ENCODE results near the gene FCHSD2.
A peak's percentile ranks its signal among the peaks of the same experiment; 100 is the strongest.

Gene FCHSD2

DNA sequence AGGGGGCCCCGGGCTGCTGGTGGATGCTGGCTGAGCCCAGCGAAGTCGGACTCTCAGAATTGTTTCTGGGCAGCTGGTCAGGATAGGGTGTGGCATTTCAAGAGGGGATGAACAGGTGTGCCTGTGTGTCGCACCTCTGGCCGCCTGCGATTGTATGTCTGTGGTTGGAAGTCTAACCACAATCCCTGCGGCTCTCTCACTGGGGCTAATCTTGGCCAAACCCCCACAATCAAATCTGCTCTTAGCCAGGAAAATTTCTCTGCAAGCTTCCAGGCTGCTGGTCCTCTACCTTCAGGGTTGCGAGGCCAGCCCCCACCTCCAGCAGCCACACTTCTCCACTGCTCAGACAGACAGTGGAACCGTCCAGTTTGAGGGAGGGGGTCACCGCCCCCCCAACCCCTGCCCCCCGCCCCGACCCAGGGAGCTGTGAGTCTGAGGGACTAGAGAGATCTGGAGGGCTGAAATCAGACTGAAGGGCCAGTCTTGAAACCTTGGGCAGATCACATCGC lies 327.0 kb downstream of the FCHSD2 start:
- H3K4me3 ChIP-seq (ENCODE audit: low read depth in 1 of 2, low read length in 2 of 2) = peak overlapping the region; percentile 92 to 97
- H3K27me3 ChIP-seq (ENCODE audit: insufficient read depth, low read length, poor library complexity) = no peaks in the 10 kb centered on the region
- H2AFZ ChIP-seq (ENCODE audit: low read depth, low read length) = peak overlapping the region; percentile 95
- peaks cover 41% of the 10 kb centered on the region for H3K36me3 ChIP-seq (ENCODE audit: insufficient read depth, low read length)
- H4K20me1 ChIP-seq (ENCODE audit: insufficient read depth, low read length) = peaks cover 13% of the 10 kb centered on the region
- peaks cover 53% of the 10 kb centered on the region for H3K4me1 ChIP-seq (ENCODE audit: insufficient read depth, low read length)
- no peak for ATAC-seq (ENCODE audit: insufficient read depth, low read depth)
- H3K79me2 ChIP-seq (ENCODE audit: insufficient read depth, low read length) = peaks cover 64% of the 10 kb centered on the region
- H3K27ac ChIP-seq (ENCODE audit: low read length) = peak overlapping the region; percentile 97
- no peaks in the 10 kb centered on the region for H3K9me3 ChIP-seq (ENCODE audit: insufficient read depth, low read length, severe bottlenecking)
- TF ChIP-seq EZH2 (IDR thresholded peaks at IDR 0.05; ENCODE audit: borderline replicate concordance, low read depth, low read length, severe bottlenecking) = no peak
- no peak for TF ChIP-seq CTCF (IDR thresholded peaks at IDR 0.05; ENCODE audit: borderline replicate concordance, extremely low read depth, low read length, poor library complexity, severe bottlenecking)
- H3K9ac ChIP-seq (ENCODE audit: low read depth, low read length) = peak overlapping the region; percentile 95
- no peak for DNase-seq
- peak overlapping the region; percentile 93 for H3K4me2 ChIP-seq (ENCODE audit: insufficient read depth, low read length)

DNA sequence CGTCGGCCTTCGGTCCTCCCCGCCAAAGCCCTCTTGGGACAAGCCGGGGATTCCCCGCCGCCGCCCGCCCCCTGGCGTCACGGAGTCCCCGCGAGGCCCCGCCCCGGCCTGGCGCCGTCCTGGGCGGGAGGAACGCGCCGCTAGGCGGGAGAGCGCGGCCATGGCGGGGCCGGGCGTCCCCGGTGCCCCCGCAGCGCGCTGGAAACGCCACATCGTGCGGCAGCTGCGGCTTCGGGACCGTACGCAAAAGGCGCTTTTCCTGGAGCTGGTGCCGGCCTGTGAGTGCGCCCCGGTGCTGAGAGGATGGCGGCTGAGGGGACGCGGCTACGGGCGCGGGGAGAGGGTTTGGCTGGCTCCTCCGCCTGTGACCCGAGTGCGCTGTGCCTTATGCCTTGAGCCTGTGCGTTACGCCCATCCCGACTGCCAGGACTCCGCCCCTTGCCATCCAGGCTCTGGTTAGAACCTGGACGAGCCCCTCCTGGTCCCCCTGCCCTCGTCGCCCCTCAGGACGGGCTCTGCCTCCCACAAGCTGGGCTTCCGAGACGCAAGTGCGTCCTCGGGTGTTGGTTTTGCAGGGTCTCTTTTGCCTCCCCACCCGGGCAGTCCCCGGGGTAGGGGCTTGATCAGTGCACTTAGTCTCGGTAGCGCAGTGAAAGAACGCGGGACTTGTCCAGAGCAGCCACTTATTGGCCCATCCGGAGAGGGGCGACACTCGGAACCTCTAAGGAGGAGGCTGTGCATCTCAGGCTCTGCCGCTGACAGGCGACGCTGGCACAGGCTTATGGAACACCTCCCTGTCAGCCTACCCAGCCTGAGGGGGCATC lies 327.6 kb downstream of the FCHSD2 start, which contains the start of gene ATG16L2:
Gene ATG16L2, plus strand, starts transcription at position 126 of the 824 bp plus-strand sequence. Its CDS starts 35 bp downstream, at position 161.
- Histone ChIP-seq H3K9ac (ENCODE audit: low read depth, low read length) (peak within 1 kb of the TSS; percentile 95), H3K4me1 (ENCODE audit: insufficient read depth, low read length) (peaks cover 53% of the 10 kb centered on the region), H3K4me3 (ENCODE audit: low read depth in 1 of 2, low read length in 2 of 2) (peak within 1 kb of the TSS; percentile 92 to 97), H2AFZ (ENCODE audit: low read depth, low read length) (peak within 1 kb of the TSS; percentile 95), H3K4me2 (ENCODE audit: insufficient read depth, low read length) (peak within 1 kb of the TSS; percentile 93), H3K9me3 (ENCODE audit: insufficient read depth, low read length, severe bottlenecking) (no peaks in the 10 kb centered on the region), H3K27me3 (ENCODE audit: insufficient read depth, low read length, poor library complexity) (no peaks in the 10 kb centered on the region), H3K36me3 (ENCODE audit: insufficient read depth, low read length) (peaks cover 41% of the 10 kb centered on the region), H3K27ac (ENCODE audit: low read length) (peak within 1 kb of the TSS; percentile 97), H4K20me1 (ENCODE audit: insufficient read depth, low read length) (peaks cover 13% of the 10 kb centered on the region), H3K79me2 (ENCODE audit: insufficient read depth, low read length) (peaks cover 64% of the 10 kb centered on the region)
- ATAC-seq (ENCODE audit: insufficient read depth, low read depth) (peak; percentile 66), DNase-seq (peak; percentile 86)
- no peak for TF ChIP-seq EZH2 (IDR thresholded peaks at IDR 0.05; ENCODE audit: borderline replicate concordance, low read depth, low read length, severe bottlenecking)
- peak; percentile 46 for TF ChIP-seq CTCF (IDR thresholded peaks at IDR 0.05; ENCODE audit: borderline replicate concordance, extremely low read depth, low read length, poor library complexity, severe bottlenecking)

- ATAC-seq (ENCODE audit: insufficient read depth, low read depth) = peak; percentile 59
- H3K4me3 ChIP-seq (ENCODE audit: low read depth in 1 of 2, low read length in 2 of 2) = peak overlapping the region; percentile 92 to 97
- peaks cover 64% of the 10 kb centered on the region for H3K79me2 ChIP-seq (ENCODE audit: insufficient read depth, low read length)
- H3K4me2 ChIP-seq (ENCODE audit: insufficient read depth, low read length) = peak overlapping the region; percentile 93
- H3K36me3 ChIP-seq (ENCODE audit: insufficient read depth, low read length) = peaks cover 40% of the 10 kb centered on the region
- H3K4me1 ChIP-seq (ENCODE audit: insufficient read depth, low read length) = peaks cover 53% of the 10 kb centered on the region
- H3K27ac ChIP-seq (ENCODE audit: low read length) = peak overlapping the region; percentile 97
- H2AFZ ChIP-seq (ENCODE audit: low read depth, low read length) = peak overlapping the region; percentile 95
- peak; percentile 82 for DNase-seq
- no peaks in the 10 kb centered on the region for H3K9me3 ChIP-seq (ENCODE audit: insufficient read depth, low read length, severe bottlenecking)
- peaks cover 14% of the 10 kb centered on the region for H4K20me1 ChIP-seq (ENCODE audit: insufficient read depth, low read length)
- TF ChIP-seq EZH2 (IDR thresholded peaks at IDR 0.05; ENCODE audit: borderline replicate concordance, low read depth, low read length, severe bottlenecking) = no peak
- TF ChIP-seq CTCF (IDR thresholded peaks at IDR 0.05; ENCODE audit: borderline replicate concordance, extremely low read depth, low read length, poor library complexity, severe bottlenecking) = no peak
- peak overlapping the region; percentile 95 for H3K9ac ChIP-seq (ENCODE audit: low read depth, low read length)
- H3K27me3 ChIP-seq (ENCODE audit: insufficient read depth, low read length, poor library complexity) = no peaks in the 10 kb centered on the region
These were observed 328.3 kb downstream of the FCHSD2 start for GRCh38 chr11:72813740-72814285.

Data from DND-41 (cell line).